ENCODE measurements around the gene PDE8B. TPM values are rescaled to one million over a fixed set of nuclear protein-coding genes. Genes with fewer than 3 reads are reported as not detected.

The PDE8B gene
- total RNA-seq, 3 donors from 2014 or later = 4.9 to 57.1 (median 8.6) TPM

- Histone ChIP-seq H3K27ac (no peak overlapping the region), H3K9me3 (no peaks in the 10 kb centered on the region), H3K36me3 (no peaks in the 10 kb centered on the region), H3K4me1 (no peaks in the 10 kb centered on the region), H3K4me3 (no peak overlapping the region), H3K27me3 (no peaks in the 10 kb centered on the region)
- DNase-seq (ENCODE audit: low spot score in 2 of 2) = no peak
- intact Hi-C loops (cut with DNase I; ENCODE audit: low total_unique reads) = no loop called here
- TF ChIP-seq POLR2AphosphoS5 (IDR thresholded peaks at IDR 0.05) (no peak), POLR2A (IDR thresholded peaks at IDR 0.05) (no peak), CTCF (IDR thresholded peaks at IDR 0.05) (no peak)
These were observed 19.4 kb downstream of the PDE8B start for GRCh38 chr5:77229887-77230286.

GRCh38 chr5:77230727-77231470 lies 20.4 kb downstream of the PDE8B start:
- TF ChIP-seq POLR2A (IDR thresholded peaks at IDR 0.05) (no peak), CTCF (IDR thresholded peaks at IDR 0.05) (no peak), POLR2AphosphoS5 (IDR thresholded peaks at IDR 0.05) (no peak)
- H3K27ac ChIP-seq = no peak overlapping the region
- no peaks in the 10 kb centered on the region for H3K4me1 ChIP-seq
- no peaks in the 10 kb centered on the region for H3K9me3 ChIP-seq
- DNase-seq (ENCODE audit: low spot score in 2 of 2) = no peak
- H3K36me3 ChIP-seq = no peaks in the 10 kb centered on the region
- H3K27me3 ChIP-seq = no peaks in the 10 kb centered on the region
- intact Hi-C loops (cut with DNase I; ENCODE audit: low total_unique reads) = no loop called here
- H3K4me3 ChIP-seq = no peak overlapping the region

- no peaks in the 10 kb centered on the region for H3K36me3 ChIP-seq
- TF ChIP-seq POLR2AphosphoS5 (IDR thresholded peaks at IDR 0.05) (no peak), CTCF (IDR thresholded peaks at IDR 0.05) (no peak), POLR2A (IDR thresholded peaks at IDR 0.05) (no peak)
These were observed 21.1 kb downstream of the PDE8B start for GRCh38 chr5:77231471-77232138.

GRCh38 chr5:77232574-77233358 lies 22.3 kb downstream of the PDE8B start:
- no peaks in the 10 kb centered on the region for H3K9me3 ChIP-seq
- no peaks in the 10 kb centered on the region for H3K4me1 ChIP-seq
- no peaks in the 10 kb centered on the region for H3K27me3 ChIP-seq
- no peak overlapping the region for H3K27ac ChIP-seq
- no peaks in the 10 kb centered on the region for H3K36me3 ChIP-seq
- TF ChIP-seq POLR2A (IDR thresholded peaks at IDR 0.05) (no peak), CTCF (IDR thresholded peaks at IDR 0.05) (no peak), POLR2AphosphoS5 (IDR thresholded peaks at IDR 0.05) (no peak)
- H3K4me3 ChIP-seq = no peak overlapping the region
- DNase-seq (ENCODE audit: low spot score in 2 of 2) = no peak
- intact Hi-C loops (cut with DNase I; ENCODE audit: low total_unique reads) = no loop called here

More at GRCh38 chr5:77231471-77232138, 21.1 kb downstream of the PDE8B start:
- no peak overlapping the region for H3K4me3 ChIP-seq
- DNase-seq (ENCODE audit: low spot score in 2 of 2) = no peak
- H3K27ac ChIP-seq = no peak overlapping the region
- intact Hi-C loops (cut with DNase I; ENCODE audit: low total_unique reads) = no loop called here
- no peaks in the 10 kb centered on the region for H3K9me3 ChIP-seq
- no peaks in the 10 kb centered on the region for H3K27me3 ChIP-seq
- no peaks in the 10 kb centered on the region for H3K4me1 ChIP-seq
